Heart left ventricle (tissue), 13 donors: ENCODE results near the gene RNF14.
"Not testable (repeated sequence)": the region's sequence is repeated elsewhere in the genome, so short reads cannot be mapped to it uniquely, and the experiment has no call there.

ENCODE experiments used
- CTCF ChIP-seq, 12 donors: fragments of 200-600 bp; sonication (generic) in 4 of 12; IDR thresholded peaks; one replicate each; pipeline versions ENCODE4 v1.5.0 to v1.8.0; 2018 to 2022; ENCODE audit warnings: antibody characterized with exemption in 12 of 12, mild to moderate bottlenecking in 5 of 12
- POLR2A ChIP-seq, 2 donors: fragments of 450-650 bp; IDR thresholded peaks; one replicate each; pipeline ENCODE4 v1.6.1; 2017; ENCODE audit warnings: antibody characterized with exemption in 2 of 2, mild to moderate bottlenecking in 2 of 2, moderate library complexity in 2 of 2
- donor health status: ischemic (EF 13 %, LVEDD 7.1; RV severe dilation, severe dysfunction).
- donor health status: DM: no; HTN: yes; CAD: no.
- donor health status: DM: no; HTN: no; CAD: no.
- donor health status: ischemic (EF 25% LVEDD 6.9; RV normal size, moderate dysfunction).
- donor health status: ischemic (EF 25% LVEDD 5.7; RV mildly dilated, moderate dysfunction).
- donor health status: ischemic (EF 35%, LVEDD 5.7; RV mildly dilated, moderate dysfunction).
- donor health status: nonischemic (EF 11% LVEDD 7.7; RV severe dilation, severe dysfunction).
- donor health status: DM: yes; HTN: yes; CAD: no.
- donor health status: PGD.
- donor health status: ischemic (EF 29% LVEDD 5.4; RV normal size, mild dysfunction).
- donor health status: nonischemic (EF 23%, LVEDD 6.1; RV moderate dilation, normal function).

GRCh38 chr5:142033632-142034567, 65.0 kb downstream of the RNF14 start:
- not testable (repeated sequence) for TF ChIP-seq CTCF, POLR2A (IDR thresholded peaks at IDR 0.05)
